HG03460 (cell line): ENCODE measurements around the gene MYO15B.

ENCODE experiments used
- ATAC-seq: cut with Tn5 transposase; IDR thresholded peaks from one replicate; pipeline ENCODE4 v1.9.1; 2021; ENCODE audit not compliant: unreplicated experiment

MYO15B gene

DNA sequence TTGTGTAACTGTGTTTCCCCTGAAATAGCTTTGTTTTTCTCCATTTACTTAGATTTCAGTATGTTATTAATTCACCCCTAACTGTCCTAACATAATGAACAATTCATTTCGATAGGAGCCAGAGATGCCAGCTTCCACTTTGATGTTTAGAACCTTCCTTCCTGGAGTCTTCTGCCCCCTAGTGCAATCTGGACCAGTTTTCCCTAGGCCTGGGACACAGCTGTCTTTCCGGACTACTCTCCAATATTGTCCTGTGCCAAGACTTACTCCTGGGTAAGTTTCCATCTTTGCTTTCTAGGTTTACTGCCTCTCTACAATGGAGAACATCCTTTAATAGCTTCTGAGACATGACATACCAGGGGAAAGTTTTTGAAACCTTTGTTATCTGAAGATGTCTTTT lies 66.6 kb downstream of the MYO15B start:
- ATAC-seq, result no peak

DNA sequence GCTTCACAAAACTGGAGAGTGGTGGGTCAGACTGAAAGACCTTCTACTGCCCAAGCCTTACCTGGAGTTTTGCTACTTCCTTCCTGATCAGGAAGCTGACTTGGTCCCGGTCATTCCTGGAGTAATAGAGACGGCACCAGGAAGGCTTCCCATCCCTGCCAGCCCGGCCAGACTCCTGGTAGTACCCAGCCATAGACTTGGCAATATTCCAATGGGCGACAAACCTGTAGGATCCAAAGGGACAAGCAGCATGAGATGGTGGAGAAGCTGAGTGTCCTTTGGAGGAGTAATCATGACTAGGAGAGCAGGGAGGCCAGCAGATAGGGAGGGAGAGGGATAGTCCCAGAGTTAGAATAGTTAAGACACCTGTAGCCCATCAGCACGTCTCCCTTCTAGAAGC lies 70.6 kb downstream of the MYO15B start:
- no peak for ATAC-seq

DNA sequence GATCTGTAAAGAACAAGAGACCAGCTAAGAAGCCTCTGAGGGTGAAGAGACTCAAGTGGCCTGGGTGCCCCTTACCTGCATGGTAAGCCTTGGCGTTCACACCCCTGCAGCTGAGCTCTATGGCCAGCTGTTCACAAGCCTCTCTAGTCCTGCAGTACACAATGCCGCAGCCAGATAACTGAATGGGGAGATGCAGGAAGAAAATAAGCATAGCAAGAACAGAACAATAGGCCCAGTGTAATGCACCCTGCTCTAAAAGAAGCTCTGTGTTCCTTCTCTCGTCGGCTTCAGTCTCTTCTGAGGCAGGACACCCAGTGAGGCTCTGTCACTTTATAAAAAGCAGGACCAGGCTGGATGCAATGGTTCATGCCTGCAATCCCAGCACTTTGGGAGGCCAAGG lies 73.9 kb downstream of the MYO15B start:
- ATAC-seq, result no peak

GRCh38 chr17:75662511-75662910 lies 74.9 kb downstream of the MYO15B start:
- ATAC-seq, result no peak

DNA sequence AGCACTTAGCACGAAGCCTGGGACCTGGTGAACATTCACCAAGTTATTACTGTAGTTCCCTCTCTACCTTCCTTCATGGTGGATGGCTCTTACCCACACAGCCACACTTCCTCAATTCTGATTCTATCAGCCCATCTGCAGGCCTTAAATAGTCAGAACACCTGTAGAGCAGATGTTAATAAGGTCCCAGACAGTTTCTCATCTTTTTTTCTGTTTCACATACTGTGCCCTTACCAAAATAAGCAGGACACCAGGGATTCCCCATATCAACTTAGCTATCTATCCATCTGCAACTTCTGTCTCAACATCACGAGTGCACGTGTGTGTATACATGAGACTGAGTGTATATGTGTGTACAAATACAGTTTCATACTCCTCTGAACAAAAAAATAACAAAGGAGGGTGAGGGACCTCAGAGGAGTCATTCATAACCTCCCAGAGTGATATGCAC lies 76.5 kb downstream of the MYO15B start:
- ATAC-seq, result peak; percentile 64

DNA sequence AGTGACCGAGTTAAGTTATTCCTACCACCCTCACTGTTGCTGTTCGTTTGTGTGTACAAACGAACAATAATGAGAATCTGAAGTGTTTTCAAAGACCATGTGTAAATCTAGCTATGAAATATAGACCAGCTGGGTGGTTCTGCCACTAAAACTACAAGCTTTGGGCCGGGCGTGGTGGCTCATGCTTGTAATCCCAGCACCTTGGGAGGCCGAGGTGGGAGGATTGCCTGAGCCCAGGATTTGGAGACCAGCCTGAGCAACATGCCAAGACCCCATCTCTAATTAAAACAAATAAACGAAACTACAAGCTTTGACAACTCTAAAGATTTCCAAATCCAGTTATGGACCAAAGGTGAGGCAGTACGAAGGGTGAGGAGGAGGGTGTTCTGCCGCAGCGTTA lies 78.4 kb downstream of the MYO15B start:
- ATAC-seq, result no peak

DNA sequence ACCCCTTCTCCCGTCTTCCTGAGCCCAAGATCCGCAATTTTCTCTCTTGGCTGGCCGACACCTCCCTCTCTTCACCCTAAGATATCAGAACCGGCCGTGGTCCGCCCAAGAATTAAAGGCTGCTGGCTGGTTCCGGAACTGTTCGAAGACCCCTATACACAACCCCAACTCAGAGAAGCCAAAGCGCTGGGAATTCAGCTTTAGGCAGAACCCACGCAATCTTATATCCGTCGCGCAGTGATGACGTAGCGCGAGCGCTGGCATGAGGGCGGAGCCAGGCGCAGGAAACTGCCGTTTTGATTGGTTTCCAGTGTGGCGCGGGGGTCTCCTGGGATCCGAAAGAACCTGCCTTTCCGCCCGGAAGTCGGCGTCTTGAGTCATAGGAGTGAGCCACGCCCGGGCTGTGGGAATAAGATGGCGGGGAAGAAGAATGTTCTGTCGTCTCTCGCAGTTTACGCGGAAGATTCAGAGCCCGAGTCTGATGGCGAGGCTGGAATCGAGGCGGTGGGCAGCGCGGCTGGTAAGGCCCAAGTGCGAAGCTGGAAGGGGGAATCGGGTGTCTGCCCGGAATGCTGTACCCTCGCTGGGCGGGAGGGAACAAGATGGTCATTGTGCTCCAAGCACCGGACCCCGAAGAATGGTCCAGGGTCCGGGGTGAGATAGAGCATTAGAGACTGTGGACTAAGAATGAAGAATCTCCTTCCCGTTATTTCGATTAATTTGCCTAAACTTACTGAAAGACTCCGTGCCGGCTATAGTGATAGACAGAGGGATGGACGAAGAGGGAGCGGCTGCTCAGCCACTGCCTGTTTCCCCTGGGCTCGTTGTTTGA lies 79.6 kb downstream of the MYO15B start, which contains the start of the genes RECQL5 and SAP30BP:
Gene RECQL5, minus strand, starts transcription at position 196 of the 832 bp plus-strand sequence. CDS start 597 bp downstream, outside the sequence.
Gene SAP30BP, plus strand, starts transcription at position 380 of the 832 bp plus-strand sequence. Its CDS starts 35 bp downstream, at position 415.
- peak; percentile 66 for ATAC-seq

DNA sequence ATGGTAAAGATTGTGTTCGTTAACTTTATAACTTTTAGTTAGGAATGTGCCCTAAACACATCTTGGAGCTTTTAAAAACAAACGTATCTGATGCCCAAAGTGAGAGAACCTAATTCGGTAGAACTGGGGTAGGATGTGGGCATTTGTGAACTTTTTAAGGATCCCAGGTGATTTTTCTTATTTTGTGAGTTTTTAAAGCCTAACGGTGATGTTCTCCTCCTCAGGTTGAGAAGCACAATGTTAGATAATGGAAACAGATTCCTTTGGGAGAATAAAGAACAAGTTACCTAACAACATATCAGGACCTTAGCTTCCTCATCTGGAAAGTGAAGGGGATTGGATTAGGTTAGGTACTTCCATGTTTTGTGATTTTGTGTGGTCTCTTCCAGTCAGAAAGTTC lies 80.2 kb downstream of the MYO15B start:
- no peak for ATAC-seq

DNA sequence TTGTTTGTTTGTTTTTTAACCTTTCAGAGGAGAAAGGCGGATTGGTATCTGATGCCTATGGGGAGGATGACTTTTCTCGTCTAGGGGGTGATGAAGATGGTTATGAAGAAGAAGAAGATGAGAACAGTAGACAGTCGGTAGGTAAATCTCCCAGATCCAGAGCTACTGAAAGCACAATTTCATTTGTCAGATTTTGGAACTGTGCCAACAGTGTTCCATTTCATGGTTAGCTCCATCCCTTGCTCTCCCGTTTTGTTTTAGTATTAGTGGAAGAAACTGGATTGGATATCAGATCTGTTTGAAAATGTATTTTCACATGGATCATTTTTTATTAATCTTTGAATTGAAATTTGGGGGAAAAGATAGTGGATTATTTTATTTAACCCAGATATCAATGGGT lies 80.9 kb downstream of the MYO15B start:
- ATAC-seq, result no peak

DNA sequence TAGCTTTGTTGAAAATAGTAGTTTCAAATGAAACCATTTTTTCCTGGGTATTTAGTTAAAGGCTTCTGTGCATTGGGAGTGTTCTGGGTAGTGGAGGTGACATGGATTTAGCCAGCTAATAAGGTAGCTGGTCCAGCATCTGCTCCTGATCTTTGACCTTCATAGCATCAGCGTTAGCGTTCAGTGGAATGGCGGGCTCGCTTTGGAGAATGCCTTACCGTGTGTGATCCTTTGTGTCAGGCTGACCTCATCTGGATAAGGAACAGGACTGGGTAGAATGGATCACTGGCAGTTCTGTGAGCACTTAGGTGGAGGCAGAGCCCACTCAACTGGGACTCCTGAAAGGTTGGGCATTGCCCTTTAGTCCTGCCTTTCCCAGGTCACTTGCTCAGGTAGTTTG lies 83.3 kb downstream of the MYO15B start:
- no peak for ATAC-seq

DNA sequence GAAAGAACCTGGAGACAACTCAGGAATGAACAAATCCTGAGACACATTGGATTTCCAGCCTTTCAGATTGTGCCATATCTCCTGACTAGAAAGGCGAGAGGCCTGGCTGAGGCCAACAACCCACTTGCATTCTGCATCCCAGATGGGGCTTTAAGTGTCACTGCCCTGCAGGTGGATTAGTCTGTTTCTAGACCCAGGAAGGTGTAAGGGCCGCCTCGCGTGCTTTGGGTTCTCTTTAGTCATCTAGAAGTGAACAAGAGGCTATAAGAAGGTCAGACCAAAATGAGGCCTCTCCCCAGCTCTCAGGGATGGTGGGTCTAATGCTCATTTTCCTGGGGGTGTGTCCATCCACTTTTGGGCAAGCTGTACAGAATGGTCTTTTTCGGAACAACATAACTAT lies 84.4 kb downstream of the MYO15B start:
- no peak for ATAC-seq

DNA sequence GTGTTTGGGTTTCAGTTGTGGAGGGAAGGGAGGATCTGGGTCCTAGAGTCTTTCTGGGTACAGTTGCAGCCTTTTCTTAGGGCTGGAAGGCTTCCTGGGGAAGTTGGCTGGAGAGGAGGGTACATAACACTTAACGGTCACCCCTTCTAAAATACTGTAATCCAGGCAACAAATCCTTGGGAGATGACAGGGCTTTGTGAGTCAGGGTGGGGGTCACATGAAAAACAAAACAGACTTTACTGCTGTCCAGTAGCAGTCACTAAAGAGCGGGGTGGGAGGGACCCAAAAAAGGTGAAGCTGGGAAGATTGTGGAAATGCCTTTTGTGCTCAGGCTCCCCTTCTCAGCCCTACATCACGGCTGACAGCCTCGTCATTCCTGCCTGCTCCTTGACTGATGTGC lies 85.9 kb downstream of the MYO15B start:
- ATAC-seq, result no peak
